ENCODE results near the gene ABCB8.

ABCB8 gene

GRCh38 chr7:150982351-150982750, 45.9 kb upstream of the ABCB8 start:
- Histone ChIP-seq H3K4me3 (ENCODE audit: low read depth, low read length) (no peak overlapping the region), H3K4me1 (peaks cover 16% of the 10 kb centered on the region), H3K79me2 (no peaks in the 10 kb centered on the region), H3K4me2 (ENCODE audit: low read length) (no peak overlapping the region), H3K27ac (no peak overlapping the region), H3K27me3 (ENCODE audit: control insufficient read depth, insufficient read depth, low read length) (no peaks in the 10 kb centered on the region), H2AFZ (no peak overlapping the region), H3K36me3 (ENCODE audit: control insufficient read depth, insufficient read depth, low read length) (no peaks in the 10 kb centered on the region), H3K9me3 (ENCODE audit: control insufficient read depth, low read length) (no peaks in the 10 kb centered on the region), H3K9ac (no peak overlapping the region)
- TF ChIP-seq CTCF (IDR thresholded peaks at IDR 0.05): no peak

- H3K4me2 ChIP-seq (ENCODE audit: low read length): no peak overlapping the region
- no peak overlapping the region for H3K9ac ChIP-seq
- H3K27ac ChIP-seq: no peak overlapping the region
- TF ChIP-seq CTCF (IDR thresholded peaks at IDR 0.05): no peak
- H3K4me1 ChIP-seq: peaks cover 16% of the 10 kb centered on the region
- no peaks in the 10 kb centered on the region for H3K27me3 ChIP-seq (ENCODE audit: control insufficient read depth, insufficient read depth, low read length)
- no peaks in the 10 kb centered on the region for H3K9me3 ChIP-seq (ENCODE audit: control insufficient read depth, low read length)
- no peak overlapping the region for H3K4me3 ChIP-seq (ENCODE audit: low read depth, low read length)
- no peaks in the 10 kb centered on the region for H3K79me2 ChIP-seq
- no peak overlapping the region for H2AFZ ChIP-seq
- no peaks in the 10 kb centered on the region for H3K36me3 ChIP-seq (ENCODE audit: control insufficient read depth, insufficient read depth, low read length)
These were observed 44.3 kb upstream of the ABCB8 start for GRCh38 chr7:150983893-150984368.

GRCh38 chr7:150986099-150986512, 42.1 kb upstream of the ABCB8 start:
- Histone ChIP-seq H3K9me3 (ENCODE audit: control insufficient read depth, low read length) (no peaks in the 10 kb centered on the region), H3K27me3 (ENCODE audit: control insufficient read depth, insufficient read depth, low read length) (no peaks in the 10 kb centered on the region), H3K36me3 (ENCODE audit: control insufficient read depth, insufficient read depth, low read length) (no peaks in the 10 kb centered on the region), H3K4me1 (peaks cover 5% of the 10 kb centered on the region), H3K9ac (no peak overlapping the region), H2AFZ (peak overlapping the region; percentile 65), H3K4me2 (ENCODE audit: low read length) (no peak overlapping the region), H3K79me2 (no peaks in the 10 kb centered on the region), H3K4me3 (ENCODE audit: low read depth, low read length) (no peak overlapping the region), H3K27ac (no peak overlapping the region)
- peak; percentile 85 for TF ChIP-seq CTCF (IDR thresholded peaks at IDR 0.05)

- H3K36me3 ChIP-seq (ENCODE audit: control insufficient read depth, insufficient read depth, low read length): no peaks in the 10 kb centered on the region
- H2AFZ ChIP-seq: peak overlapping the region; percentile 65
- H3K27ac ChIP-seq: no peak overlapping the region
- H3K4me2 ChIP-seq (ENCODE audit: low read length): no peak overlapping the region
- no peak overlapping the region for H3K9ac ChIP-seq
- H3K27me3 ChIP-seq (ENCODE audit: control insufficient read depth, insufficient read depth, low read length): no peaks in the 10 kb centered on the region
- H3K4me1 ChIP-seq: peaks cover 5% of the 10 kb centered on the region
- H3K79me2 ChIP-seq: no peaks in the 10 kb centered on the region
- no peak overlapping the region for H3K4me3 ChIP-seq (ENCODE audit: low read depth, low read length)
- TF ChIP-seq CTCF (IDR thresholded peaks at IDR 0.05): no peak
- H3K9me3 ChIP-seq (ENCODE audit: control insufficient read depth, low read length): no peaks in the 10 kb centered on the region
These were observed 41.7 kb upstream of the ABCB8 start for GRCh38 chr7:150986556-150986955.
